Heart left ventricle (tissue), 16 donors: Measurements from ENCODE around the gene GCM1. TPM values are rescaled to one million over a fixed set of nuclear protein-coding genes. Genes with fewer than 3 reads are reported as not detected.

Source experiments
- ATAC-seq, 4 donors: fragments of 200-7000 bp; cut with Tn5 transposase; one replicate each; pipeline ENCODE4 v1.9.1; 2020 to 2022; ENCODE audit warnings: moderate library complexity in 4 of 4, mild to moderate bottlenecking in 3 of 4, moderate number of reproducible peaks in 1 of 4
- DNase-seq, 5 donors: peaks; one replicate each; pipeline ENCODE4 v3.0.0-alpha.2; 2020
- H3K27ac ChIP-seq, 12 donors: fragments of 200-600 bp; sonication (generic) in 4 of 12; one replicate each; pipeline versions ENCODE4 v1.5.0 to v1.8.0; 2016 to 2022; ENCODE audit warnings: mild to moderate bottlenecking in 2 of 12
- H3K27me3 ChIP-seq, 9 donors: fragments of 200-600 bp; sonication (generic) in 2 of 9; one replicate each; pipeline versions ENCODE4 v1.5.1 to v1.8.0; 2016 to 2022; ENCODE audit warnings: mild to moderate bottlenecking in 3 of 9
- H3K36me3 ChIP-seq, 9 donors: fragments of 200-600 bp; sonication (generic) in 2 of 9; one replicate each; pipeline versions ENCODE4 v1.5.0 to v1.8.0; 2018 to 2022; ENCODE audit warnings: mild to moderate bottlenecking in 2 of 9
- H3K4me1 ChIP-seq, 12 donors: fragments of 200-600 bp; sonication (generic) in 4 of 12; one replicate each; pipeline versions ENCODE4 v1.5.0 to v1.8.0; 2016 to 2022; ENCODE audit warnings: mild to moderate bottlenecking in 3 of 12
- H3K4me3 ChIP-seq, 12 donors: fragments of 200-600 bp; sonication (generic) in 4 of 12; one replicate each; pipeline versions ENCODE4 v1.5.0 to v1.8.0; 2017 to 2022; ENCODE audit warnings: mild to moderate bottlenecking in 9 of 12, moderate library complexity in 4 of 12
- H3K9me3 ChIP-seq, 12 donors: fragments of 200-600 bp; sonication (generic) in 4 of 12; one replicate each; pipeline versions ENCODE4 v1.5.0 to v1.8.0; 2016 to 2022; ENCODE audit warnings: mild to moderate bottlenecking in 1 of 12
- CTCF ChIP-seq, 12 donors: fragments of 200-600 bp; sonication (generic) in 4 of 12; IDR thresholded peaks; one replicate each; pipeline versions ENCODE4 v1.5.0 to v1.8.0; 2018 to 2022; ENCODE audit warnings: antibody characterized with exemption in 12 of 12, mild to moderate bottlenecking in 5 of 12
- POLR2A ChIP-seq, 2 donors: fragments of 450-650 bp; IDR thresholded peaks; one replicate each; pipeline ENCODE4 v1.6.1; 2017; ENCODE audit warnings: antibody characterized with exemption in 2 of 2, mild to moderate bottlenecking in 2 of 2, moderate library complexity in 2 of 2
- WGBS, 4 donors: extraction: QIAGEN DNeasy Blood & Tissue Kit in 2 of 4; methylation state at CpG; one replicate each; pipeline versions ENCODE4 v1.1.5 to v1.1.7; 2013 to 2018; 5-methylcytosine and 5-hydroxymethylcytosine counted together
- intact Hi-C, 10 donors: fragments of 100-400 bp; cut with DNase I; formaldehyde crosslinking; loops; one replicate each; pipeline versions ENCODE4 v1.11.1 to v1.14.2; 2022
- polyA plus RNA-seq, 2 donors: library from polyadenylated mRNA; stranded (reverse); fragments of 200-250 nt; gene quantifications; one replicate each; pipeline ENCODE4 v1.2.3, GENCODE V29; 2013
- total RNA-seq, 9 donors: library from RNA; depleted of rRNA in 2 of 9; stranded (reverse); fragments of >200 nt in 2 of 9; fragmentation: NEBNext Ultra II Directional in 3 of 9; extraction: Animal tissue kit (Norgen Biotek cat#: 25700) in 3 of 9; gene quantifications; one replicate each; pipeline versions ENCODE4 v1.1.0 to v1.2.4, GENCODE V29; 2016 to 2023
- donor health status: ischemic (EF 13 %, LVEDD 7.1; RV severe dilation, severe dysfunction).
- donor health status: healthy with polysubstance abuse.
- donor health status: DM: no; HTN: yes; CAD: no.
- donor health status: DM: no; HTN: no; CAD: no.
- donor health status: ischemic (EF 25% LVEDD 6.9; RV normal size, moderate dysfunction).
- donor health status: ischemic (EF 25% LVEDD 5.7; RV mildly dilated, moderate dysfunction).
- donor health status: healthy.
- donor health status: DM: yes; HTN: yes; CAD: no.
- donor health status: ischemic (EF 35%, LVEDD 5.7; RV mildly dilated, moderate dysfunction).
- donor health status: nonischemic (EF 11% LVEDD 7.7; RV severe dilation, severe dysfunction).
- donor health status: DM: yes; HTN: yes; CAD: no.
- donor health status: PGD.
- donor health status: ischemic (EF 29% LVEDD 5.4; RV normal size, mild dysfunction).
- donor health status: nonischemic (EF 23%, LVEDD 6.1; RV moderate dilation, normal function).

Gene GCM1
- total and polyA plus RNA-seq, 11 donors = 0.03 TPM; not detected in 10

DNA sequence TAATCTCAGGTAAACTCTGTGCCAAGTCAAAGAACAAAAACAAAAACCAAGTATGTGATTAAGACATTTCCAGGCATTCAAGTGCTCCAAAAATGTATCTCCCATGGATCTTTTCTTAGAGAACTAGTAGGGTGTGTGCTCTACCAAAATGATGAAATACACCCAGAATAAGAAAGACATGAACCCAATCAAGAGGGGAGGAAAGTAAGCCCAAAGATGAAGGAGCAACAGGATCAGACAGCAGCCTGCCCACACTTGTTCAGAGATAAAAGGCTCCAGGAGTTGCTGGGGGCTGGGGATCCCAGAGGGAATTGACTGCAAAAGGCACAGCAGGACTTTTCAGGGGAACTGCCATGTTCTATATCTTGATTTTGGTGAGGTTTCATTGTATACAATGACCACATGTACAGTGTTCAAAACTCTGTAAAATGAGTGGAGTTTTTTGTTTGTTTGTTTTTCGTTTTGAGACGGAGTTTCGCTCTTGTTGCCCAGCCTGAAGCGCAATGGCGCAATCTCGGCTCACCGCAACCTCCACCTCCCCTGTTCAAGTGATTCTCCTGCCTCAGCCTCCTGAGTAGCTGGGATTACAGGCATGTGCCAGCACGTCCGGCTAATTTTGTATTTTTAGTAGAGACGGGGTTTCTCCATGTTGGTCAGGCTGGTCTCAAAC, 24.4 kb downstream of the GCM1 start:
- Histone ChIP-seq H3K27me3 (peaks cover 0 to 6% (median 0%) of the 10 kb centered on the region in 9 donors), H3K4me3 (no peak overlapping the region), H3K9me3 (no peaks in the 10 kb centered on the region), H3K36me3 (no peaks in the 10 kb centered on the region), H3K4me1 (no peaks in the 10 kb centered on the region), H3K27ac (no peak overlapping the region)
- intact Hi-C loops = no loop called here
- no peak for ATAC-seq
- no peak for TF ChIP-seq CTCF (IDR thresholded peaks at IDR 0.05)
- no peak for TF ChIP-seq POLR2A (IDR thresholded peaks at IDR 0.05)
- WGBS, 4 donors = 91 to 98% (median 94%) methylated on average over 10 of the region's 10 CpGs
- DNase-seq = no peak

DNA sequence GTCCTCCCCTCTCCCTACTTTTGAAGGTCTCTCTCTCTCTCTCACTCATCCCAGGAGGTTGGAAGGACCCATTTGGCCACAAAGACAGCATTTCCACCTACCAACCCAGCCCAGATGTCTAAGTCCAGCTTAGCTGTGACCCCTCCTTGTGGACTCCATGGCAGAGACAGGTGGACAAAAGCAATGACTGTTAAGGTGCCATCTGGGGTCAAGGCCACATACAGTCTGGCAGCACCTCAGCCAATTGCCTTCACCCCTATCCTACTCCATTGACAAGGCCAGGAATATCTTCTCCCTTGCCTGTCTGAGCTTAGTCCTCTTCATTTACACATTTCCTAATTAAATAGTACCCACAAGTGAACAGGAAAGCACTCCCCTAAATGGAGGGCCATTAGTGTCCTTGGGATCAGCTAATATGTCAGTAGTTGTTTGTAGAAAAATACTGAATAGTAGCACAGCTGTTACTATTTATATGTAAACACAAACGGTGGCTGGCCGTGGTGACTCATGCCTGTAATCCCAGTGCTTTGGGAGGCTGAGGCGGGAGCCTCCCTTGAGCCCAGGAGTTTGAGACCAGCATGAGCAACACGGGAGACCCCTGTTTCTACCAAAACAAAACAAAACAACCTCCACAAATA, 28.8 kb downstream of the GCM1 start:
- ATAC-seq (no peak), DNase-seq (no peak)
- intact Hi-C loops = no loop called here
- TF ChIP-seq CTCF (IDR thresholded peaks at IDR 0.05) = no peak
- TF ChIP-seq POLR2A (IDR thresholded peaks at IDR 0.05) = no peak
- Histone ChIP-seq H3K36me3 (no peaks in the 10 kb centered on the region), H3K27me3 (peaks cover 0 to under 1% (median 0%) of the 10 kb centered on the region in 9 donors), H3K4me3 (no peak overlapping the region), H3K9me3 (peaks cover 0 to 6% (median 0%) of the 10 kb centered on the region in 12 donors), H3K4me1 (no peaks in the 10 kb centered on the region), H3K27ac (peak overlapping the region in 1 of 12 donors; percentile 34)
- WGBS, 4 donors = 47 to 63% (median 58%) methylated on average over 4 of the region's 4 CpGs

DNA sequence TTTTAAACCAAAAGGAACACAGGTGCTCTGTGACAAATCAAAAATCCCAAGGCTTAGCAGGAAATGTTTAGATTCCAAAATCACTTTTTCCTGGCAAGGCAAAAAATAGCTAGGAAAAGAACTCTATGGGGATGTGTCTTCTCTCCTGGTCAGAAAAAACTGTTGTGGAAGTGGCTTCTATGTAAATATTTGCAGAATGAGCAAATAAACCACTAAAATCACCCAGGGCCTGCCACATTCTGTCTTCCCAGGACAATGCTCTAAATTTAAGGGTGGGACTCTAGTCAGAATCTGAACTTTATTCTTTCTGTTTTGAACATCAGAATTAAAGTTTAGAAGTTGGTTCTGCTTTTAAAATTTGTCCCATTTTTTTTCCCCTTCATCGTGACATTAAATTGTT, 29.3 kb downstream of the GCM1 start:
- Histone ChIP-seq H3K36me3 (no peaks in the 10 kb centered on the region), H3K9me3 (peaks cover 0 to 7% (median 0%) of the 10 kb centered on the region in 12 donors), H3K4me3 (no peak overlapping the region), H3K27ac (peak overlapping the region in 1 of 12 donors; percentile 34), H3K27me3 (peaks cover 0 to 3% (median 0%) of the 10 kb centered on the region in 9 donors), H3K4me1 (no peaks in the 10 kb centered on the region)
- 90 to 96% (median 95%) methylated on average over 1 of the region's 1 CpG for WGBS, 4 donors
- ATAC-seq (no peak), DNase-seq (no peak)
- intact Hi-C loops = no loop called here
- TF ChIP-seq POLR2A (IDR thresholded peaks at IDR 0.05) (no peak), CTCF (IDR thresholded peaks at IDR 0.05) (no peak)

DNA sequence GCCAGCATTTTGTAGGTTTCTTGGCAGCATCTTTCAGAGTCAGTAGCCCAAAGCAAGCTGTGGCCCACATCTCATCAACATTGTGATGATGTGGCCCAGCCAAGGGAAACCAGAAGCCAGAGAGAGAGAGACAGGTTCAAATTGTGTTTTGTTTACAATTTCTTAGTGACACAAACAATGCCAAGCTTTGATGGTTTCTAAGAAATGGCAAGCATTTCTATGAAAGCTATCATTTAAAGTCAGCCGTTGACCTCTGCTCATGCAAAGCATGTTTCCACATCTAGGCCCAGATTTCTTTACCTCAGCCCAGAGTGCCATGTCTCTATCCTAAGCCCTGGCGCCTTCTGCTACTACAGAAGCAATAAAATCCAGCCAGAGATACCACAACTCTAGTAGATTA, 32.9 kb downstream of the GCM1 start:
- H3K9me3 ChIP-seq = peaks cover 0 to 7% (median 0%) of the 10 kb centered on the region in 12 donors
- intact Hi-C loops = no loop called here
- H3K36me3 ChIP-seq = no peaks in the 10 kb centered on the region
- 75 to 92% (median 89%) methylated on average over 2 of the region's 2 CpGs for WGBS, 4 donors
- no peak for TF ChIP-seq POLR2A (IDR thresholded peaks at IDR 0.05)
- TF ChIP-seq CTCF (IDR thresholded peaks at IDR 0.05) = no peak
- peaks cover 0 to 3% (median 0%) of the 10 kb centered on the region in 9 donors for H3K27me3 ChIP-seq
- ATAC-seq (no peak), DNase-seq (no peak)
- no peak overlapping the region for H3K4me3 ChIP-seq
- no peak overlapping the region for H3K27ac ChIP-seq
- H3K4me1 ChIP-seq = no peaks in the 10 kb centered on the region
